GM20431 (cell line): ENCODE data around the gene NPAS3.

Experiments used
- in situ Hi-C: fragments of 300-500 bp; cut with MseI, MboI; formaldehyde crosslinking; loops from one replicate; pipeline ENCODE4 v1.15.0; 2020; ENCODE audit warnings: low sequenced_read_pairs; ENCODE audit not compliant: unreplicated experiment

NPAS3 gene

GRCh38 chr14:33738491-33738890, 799.8 kb downstream of the NPAS3 start:
- in situ Hi-C loops: no loop called here

GRCh38 chr14:33740531-33740930, 801.9 kb downstream of the NPAS3 start:
- in situ Hi-C loops: no loop called here

GRCh38 chr14:33742166-33742565, 803.5 kb downstream of the NPAS3 start:
- in situ Hi-C loops: no loop called here

GRCh38 chr14:33745163-33745562, 806.5 kb downstream of the NPAS3 start:
- in situ Hi-C loops: no loop called here

- in situ Hi-C loops: no loop called here
Measured at GRCh38 chr14:33747749-33748148, 809.1 kb downstream of the NPAS3 start.

GRCh38 chr14:33754261-33754660, 815.6 kb downstream of the NPAS3 start:
- in situ Hi-C loops: no loop called here

- in situ Hi-C loops: no loop called here
Measured at GRCh38 chr14:33755358-33755757, 816.7 kb downstream of the NPAS3 start.

- in situ Hi-C loops: no loop called here
Measured at GRCh38 chr14:33756833-33757232, 818.2 kb downstream of the NPAS3 start.

GRCh38 chr14:33758547-33758946, 819.9 kb downstream of the NPAS3 start:
- in situ Hi-C loops: no loop called here

GRCh38 chr14:33762161-33762851, 823.6 kb downstream of the NPAS3 start:
- in situ Hi-C loops: no loop called here

- in situ Hi-C loops: no loop called here
Measured at GRCh38 chr14:33764876-33765650, 826.4 kb downstream of the NPAS3 start.

- in situ Hi-C loops: no loop called here
Measured at GRCh38 chr14:33767586-33768457, 829.1 kb downstream of the NPAS3 start.

- in situ Hi-C loops: no loop called here
Measured at GRCh38 chr14:33768458-33768830, 829.8 kb downstream of the NPAS3 start.

GRCh38 chr14:33773205-33774030, 834.7 kb downstream of the NPAS3 start:
- in situ Hi-C loops: no loop called here

- in situ Hi-C loops: no loop called here
Measured at GRCh38 chr14:33774161-33774560, 835.5 kb downstream of the NPAS3 start.

GRCh38 chr14:33774723-33775470, 836.2 kb downstream of the NPAS3 start:
- in situ Hi-C loops: loop anchor here (25.0 kb wide), 3 partner anchors 313 to 1188 kb away; no protein-coding TSS in a partner anchor

GRCh38 chr14:33776871-33777270, 838.2 kb downstream of the NPAS3 start:
- in situ Hi-C loops: loop anchor here (25.0 kb wide), 3 partner anchors 315 to 1190 kb away; no protein-coding TSS in a partner anchor

- in situ Hi-C loops: loop anchor here (25.0 kb wide), 3 partner anchors 315 to 1190 kb away; no protein-coding TSS in a partner anchor
Measured at GRCh38 chr14:33777681-33778080, 839.0 kb downstream of the NPAS3 start.

- in situ Hi-C loops: loop anchor here (25.0 kb wide), 3 partner anchors 318 to 1193 kb away; no protein-coding TSS in a partner anchor
Measured at GRCh38 chr14:33780035-33780434, 841.4 kb downstream of the NPAS3 start.
